ENCODE data around the gene C9orf50. TPM values are rescaled to one million over a fixed set of nuclear protein-coding genes. Genes with fewer than 3 reads are reported as not detected.

Gene C9orf50
- polyA plus RNA-seq, 4 donors = 0.09 to 0.27 TPM; not detected in 2

GRCh38 chr9:129644365-129644764, 23.5 kb upstream of the C9orf50 start:
- WGBS, 3 donors = 38 to 72% (median 54%) methylated on average over 11 of the region's 11 CpGs
- FAIRE-seq (no peak), DNase-seq (no peak)
- no peaks in the 10 kb centered on the region for H3K27me3 ChIP-seq (ENCODE audit: control insufficient read depth in 3 of 3, insufficient read depth in 3 of 3, low read length in 3 of 3)
- H3K4me3 ChIP-seq (ENCODE audit: low read depth in 1 of 3, low read length in 3 of 3) = no peak overlapping the region
- H3K27ac ChIP-seq (ENCODE audit: low read depth in 1 of 3, low read length in 2 of 3) = no peak overlapping the region
- peaks cover 2 to 18% (median 4%) of the 10 kb centered on the region in 3 donors for H3K4me1 ChIP-seq (ENCODE audit: control insufficient read depth in 3 of 3, insufficient read depth in 2 of 3, low read depth in 1 of 3, low read length in 2 of 3)
- H3K9me3 ChIP-seq (ENCODE audit: control insufficient read depth in 2 of 2, insufficient read depth in 1 of 2, low read depth in 1 of 2, low read length in 1 of 2) = no peaks in the 10 kb centered on the region
- H3K36me3 ChIP-seq (ENCODE audit: control insufficient read depth in 3 of 3, insufficient read depth in 2 of 3, low read depth in 1 of 3, low read length in 3 of 3) = peaks cover 0 to 4% (median 0%) of the 10 kb centered on the region in 3 donors

GRCh38 chr9:129643706-129644105, 22.8 kb upstream of the C9orf50 start:
- H3K4me1 ChIP-seq (ENCODE audit: control insufficient read depth in 3 of 3, insufficient read depth in 2 of 3, low read depth in 1 of 3, low read length in 2 of 3) = peaks cover 2 to 18% (median 4%) of the 10 kb centered on the region in 3 donors
- DNase-seq = no peak
- H3K27me3 ChIP-seq (ENCODE audit: control insufficient read depth in 3 of 3, insufficient read depth in 3 of 3, low read length in 3 of 3) = no peaks in the 10 kb centered on the region
- no peak for FAIRE-seq
- H3K4me3 ChIP-seq (ENCODE audit: low read depth in 1 of 3, low read length in 3 of 3) = no peak overlapping the region
- H3K36me3 ChIP-seq (ENCODE audit: control insufficient read depth in 3 of 3, insufficient read depth in 2 of 3, low read depth in 1 of 3, low read length in 3 of 3) = peaks cover 0 to 11% (median 5%) of the 10 kb centered on the region in 3 donors
- 81 to 90% (median 82%) methylated on average over 10 of the region's 10 CpGs for WGBS, 3 donors
- no peak overlapping the region for H3K27ac ChIP-seq (ENCODE audit: low read depth in 1 of 3, low read length in 2 of 3)
- H3K9me3 ChIP-seq (ENCODE audit: control insufficient read depth in 2 of 2, insufficient read depth in 1 of 2, low read depth in 1 of 2, low read length in 1 of 2) = no peaks in the 10 kb centered on the region

- Histone ChIP-seq H3K4me1 (ENCODE audit: control insufficient read depth in 3 of 3, insufficient read depth in 2 of 3, low read depth in 1 of 3, low read length in 2 of 3) (peaks cover 2 to 18% (median 4%) of the 10 kb centered on the region in 3 donors), H3K4me3 (ENCODE audit: low read depth in 1 of 3, low read length in 3 of 3) (peak within 1 kb of the TSS; percentile 74 to 99 (median 85)), H3K36me3 (ENCODE audit: control insufficient read depth in 3 of 3, insufficient read depth in 2 of 3, low read depth in 1 of 3, low read length in 3 of 3) (peaks cover 7 to 28% (median 7%) of the 10 kb centered on the region in 3 donors), H3K27ac (ENCODE audit: low read depth in 1 of 3, low read length in 2 of 3) (peak within 1 kb of the TSS; percentile 64 to 83 (median 81)), H3K9me3 (ENCODE audit: control insufficient read depth in 2 of 2, insufficient read depth in 1 of 2, low read depth in 1 of 2, low read length in 1 of 2) (no peaks in the 10 kb centered on the region), H3K27me3 (ENCODE audit: control insufficient read depth in 3 of 3, insufficient read depth in 3 of 3, low read length in 3 of 3) (no peaks in the 10 kb centered on the region)
- 0% methylated on average over 75 to 93 of the region's 93 CpGs for WGBS, 3 donors
- no peak for FAIRE-seq
- DNase-seq = peak; percentile 92 to 99
Observed at GRCh38 chr9:129641750-129642585, 21.1 kb upstream of the C9orf50 start, which contains the start of gene ASB6. Gene ASB6 (minus strand): TSS chr9:129642151. CDS start chr9:129641999, 152 bp downstream.

GRCh38 chr9:129640871-129641749, 20.2 kb upstream of the C9orf50 start:
- DNase-seq (no peak), FAIRE-seq (no peak)
- 15 to 21% (median 16%) methylated on average over 37 to 44 of the region's 44 CpGs for WGBS, 3 donors
- peak overlapping the region; percentile 74 to 99 (median 85) for H3K4me3 ChIP-seq (ENCODE audit: low read depth in 1 of 3, low read length in 3 of 3)
- H3K36me3 ChIP-seq (ENCODE audit: control insufficient read depth in 3 of 3, insufficient read depth in 2 of 3, low read depth in 1 of 3, low read length in 3 of 3) = peaks cover 7 to 37% (median 7%) of the 10 kb centered on the region in 3 donors
- H3K27me3 ChIP-seq (ENCODE audit: control insufficient read depth in 3 of 3, insufficient read depth in 3 of 3, low read length in 3 of 3) = no peaks in the 10 kb centered on the region
- H3K27ac ChIP-seq (ENCODE audit: low read depth in 1 of 3, low read length in 2 of 3) = peak overlapping the region; percentile 3 to 83 (median 38)
- H3K4me1 ChIP-seq (ENCODE audit: control insufficient read depth in 3 of 3, insufficient read depth in 2 of 3, low read depth in 1 of 3, low read length in 2 of 3) = peaks cover 2 to 18% (median 4%) of the 10 kb centered on the region in 3 donors
- H3K9me3 ChIP-seq (ENCODE audit: control insufficient read depth in 2 of 2, insufficient read depth in 1 of 2, low read depth in 1 of 2, low read length in 1 of 2) = no peaks in the 10 kb centered on the region

- Histone ChIP-seq H3K4me3 (ENCODE audit: low read depth in 1 of 3, low read length in 3 of 3) (peak overlapping the region in 2 of 3 donors; percentile 85 to 99), H3K27ac (ENCODE audit: low read depth in 1 of 3, low read length in 2 of 3) (no peak overlapping the region), H3K36me3 (ENCODE audit: control insufficient read depth in 3 of 3, insufficient read depth in 2 of 3, low read depth in 1 of 3, low read length in 3 of 3) (peaks cover 9 to 45% (median 12%) of the 10 kb centered on the region in 3 donors), H3K4me1 (ENCODE audit: control insufficient read depth in 3 of 3, insufficient read depth in 2 of 3, low read depth in 1 of 3, low read length in 2 of 3) (peaks cover 2 to 18% (median 4%) of the 10 kb centered on the region in 3 donors), H3K27me3 (ENCODE audit: control insufficient read depth in 3 of 3, insufficient read depth in 3 of 3, low read length in 3 of 3) (no peaks in the 10 kb centered on the region), H3K9me3 (ENCODE audit: control insufficient read depth in 2 of 2, insufficient read depth in 1 of 2, low read depth in 1 of 2, low read length in 1 of 2) (no peaks in the 10 kb centered on the region)
- WGBS, 3 donors = 68 to 77% (median 70%) methylated on average over 25 of the region's 25 CpGs
- FAIRE-seq (no peak), DNase-seq (no peak)
Observed at GRCh38 chr9:129640086-129640870, 19.4 kb upstream of the C9orf50 start.

- no peak for DNase-seq
- Histone ChIP-seq H3K27ac (ENCODE audit: low read depth in 1 of 3, low read length in 2 of 3) (no peak overlapping the region), H3K4me3 (ENCODE audit: low read depth in 1 of 3, low read length in 3 of 3) (no peak overlapping the region), H3K27me3 (ENCODE audit: control insufficient read depth in 3 of 3, insufficient read depth in 3 of 3, low read length in 3 of 3) (no peaks in the 10 kb centered on the region), H3K4me1 (ENCODE audit: control insufficient read depth in 3 of 3, insufficient read depth in 2 of 3, low read depth in 1 of 3, low read length in 2 of 3) (peaks cover 2 to 18% (median 4%) of the 10 kb centered on the region in 3 donors), H3K36me3 (ENCODE audit: control insufficient read depth in 3 of 3, insufficient read depth in 2 of 3, low read depth in 1 of 3, low read length in 3 of 3) (peaks cover 12 to 51% (median 14%) of the 10 kb centered on the region in 3 donors), H3K9me3 (ENCODE audit: control insufficient read depth in 2 of 2, insufficient read depth in 1 of 2, low read depth in 1 of 2, low read length in 1 of 2) (no peaks in the 10 kb centered on the region)
- WGBS, 3 donors = 78 to 82% (median 79%) methylated on average over 12 of the region's 12 CpGs
- FAIRE-seq = no peak
Observed at GRCh38 chr9:129639756-129640085, 18.8 kb upstream of the C9orf50 start.

GRCh38 chr9:129639034-129639630, 18.2 kb upstream of the C9orf50 start:
- no peak for DNase-seq
- H3K27ac ChIP-seq (ENCODE audit: low read depth in 1 of 3, low read length in 2 of 3) = no peak overlapping the region
- H3K4me3 ChIP-seq (ENCODE audit: low read depth in 1 of 3, low read length in 3 of 3) = no peak overlapping the region
- WGBS, 3 donors = 92 to 94% (median 92%) methylated on average over 17 of the region's 17 CpGs
- H3K27me3 ChIP-seq (ENCODE audit: control insufficient read depth in 3 of 3, insufficient read depth in 3 of 3, low read length in 3 of 3) = no peaks in the 10 kb centered on the region
- H3K4me1 ChIP-seq (ENCODE audit: control insufficient read depth in 3 of 3, insufficient read depth in 2 of 3, low read depth in 1 of 3, low read length in 2 of 3) = peaks cover 2 to 18% (median 4%) of the 10 kb centered on the region in 3 donors
- peaks cover 14 to 57% (median 16%) of the 10 kb centered on the region in 3 donors for H3K36me3 ChIP-seq (ENCODE audit: control insufficient read depth in 3 of 3, insufficient read depth in 2 of 3, low read depth in 1 of 3, low read length in 3 of 3)
- no peak for FAIRE-seq
- no peaks in the 10 kb centered on the region for H3K9me3 ChIP-seq (ENCODE audit: control insufficient read depth in 2 of 2, insufficient read depth in 1 of 2, low read depth in 1 of 2, low read length in 1 of 2)
